Activated CD4-positive, alpha-beta T cell treated with anti-CD3 and anti-CD28 coated beads, Interleukin-2, Interleukin-6, amounts not matched to agents 100 ng/mL and 50 ng/mL, durations not matched to agents 16 hours and 8 hours (primary cell): Measurements from ENCODE around the gene LTBP1.
A peak's percentile ranks its signal among the peaks of the same experiment; 100 is the strongest.
"Not testable (repeated sequence)": the region's sequence is repeated elsewhere in the genome, so short reads cannot be mapped to it uniquely, and the experiment has no call there.

ENCODE experiments used
- DNase-seq: peaks from one replicate; pipeline ENCODE4 v3.0.0-alpha.2; 2020

The LTBP1 gene

GRCh38 chr2:33369191-33369590 is 422.4 kb downstream of the LTBP1 start:
- DNase-seq, result no peak

- no peak for DNase-seq
Observed at GRCh38 chr2:33370636-33371265, 424.0 kb downstream of the LTBP1 start.

GRCh38 chr2:33371304-33372090 is 424.7 kb downstream of the LTBP1 start:
- DNase-seq, result no peak

- DNase-seq, result peak; percentile 63
Observed at GRCh38 chr2:33372940-33373553, 426.3 kb downstream of the LTBP1 start.

- DNase-seq, result no peak
Observed at GRCh38 chr2:33373986-33374385, 427.2 kb downstream of the LTBP1 start.

- no peak for DNase-seq
Observed at GRCh38 chr2:33375054-33375453, 428.3 kb downstream of the LTBP1 start.

- no peak for DNase-seq
Observed at GRCh38 chr2:33377048-33377447, 430.3 kb downstream of the LTBP1 start.

- DNase-seq, result no peak
Observed at GRCh38 chr2:33378556-33379210, 431.9 kb downstream of the LTBP1 start.

GRCh38 chr2:33380001-33380609 is 433.4 kb downstream of the LTBP1 start:
- peak; percentile 37 for DNase-seq

- DNase-seq, result no peak
Observed at GRCh38 chr2:33380719-33381118, 434.0 kb downstream of the LTBP1 start.

- no peak for DNase-seq
Observed at GRCh38 chr2:33381301-33381858, 434.6 kb downstream of the LTBP1 start.

- DNase-seq, result no peak
Observed at GRCh38 chr2:33383855-33384598, 437.3 kb downstream of the LTBP1 start.

- no peak for DNase-seq
Observed at GRCh38 chr2:33384599-33384961, 437.8 kb downstream of the LTBP1 start.

GRCh38 chr2:33388996-33389395 is 442.2 kb downstream of the LTBP1 start:
- DNase-seq, result no peak

GRCh38 chr2:33389695-33390094 is 442.9 kb downstream of the LTBP1 start:
- DNase-seq, result not testable (repeated sequence)

- DNase-seq, result no peak
Observed at GRCh38 chr2:33391529-33392255, 444.9 kb downstream of the LTBP1 start.

GRCh38 chr2:33392366-33392765 is 445.6 kb downstream of the LTBP1 start:
- no peak for DNase-seq

- no peak for DNase-seq
Observed at GRCh38 chr2:33395034-33395433, 448.3 kb downstream of the LTBP1 start.

GRCh38 chr2:33395655-33396249 is 449.0 kb downstream of the LTBP1 start:
- peak; percentile 70 for DNase-seq

- DNase-seq, result no peak
Observed at GRCh38 chr2:33404321-33404720, 457.6 kb downstream of the LTBP1 start.

- DNase-seq, result no peak
Observed at GRCh38 chr2:33406622-33407021, 459.9 kb downstream of the LTBP1 start.
